ENCODE measurements around the gene SCFD2. TPM values are rescaled to one million over a fixed set of nuclear protein-coding genes. Genes with fewer than 3 reads are reported as not detected.

Gene SCFD2
- total and polyA plus RNA-seq, 10 of the 15 experiments (the other 5 are each of a cell fraction or from before 2014, with no cell fraction given) = 4.8 to 37.6 (median 24.9) TPM

- ChIA-PET POLR2A (no interaction called here), SMC1A (ENCODE audit: uncharacterized antibody, unreplicated experiment) (interaction anchor here (1.3 to 2.8 kb wide), 8 partner anchors 10 to 692 kb away, joined by 3 to 13 read pairs (median 6); no protein-coding TSS in a partner anchor), CTCF (interaction anchor here (0.6 to 3.8 kb wide), 20 partner anchors 9 to 1219 kb away, joined by 3 to 15 read pairs (median 4); no protein-coding TSS in a partner anchor), RAD21 (ENCODE audit: unreplicated experiment) (interaction anchor here (0.7 to 2.2 kb wide), 5 partner anchors 16 to 1218 kb away, joined by 3 to 9 read pairs (median 4); no protein-coding TSS in a partner anchor)
- BruUV-seq (replicated peaks) = no TSS peak
- no peaks in the 10 kb centered on the region for H3K36me3 ChIP-seq (ENCODE audit: control insufficient read depth in 2 of 2, insufficient read depth in 2 of 2, low read length in 1 of 2)
- 50% methylated on average over 2 of the region's 2 CpGs for WGBS (ENCODE audit: insufficient coverage, insufficient replicate concordance, low lambda C conversion rate, missing lambda C conversion rate)
- FAIRE-seq (no peak), ATAC-seq (no peak), DNase-seq (ENCODE audit: low read depth, low spot score) (no peak)
- intact Hi-C loops (cut with micrococcal nuclease; ENCODE audit: unreplicated experiment) (loop anchor here (2.0 to 10.0 kb wide), 7 partner anchors 157 to 1217 kb away; no protein-coding TSS in a partner anchor), in situ Hi-C loops (cut with MboI) (loop anchor here (10.0 kb wide), 1 partner anchor 1210 kb away; the partner anchor contains the start of gene PDGFRA)
- H3K79me2 ChIP-seq (ENCODE audit: control insufficient read depth, insufficient read depth, low read length) = no peaks in the 10 kb centered on the region
- H2AFZ ChIP-seq (ENCODE audit: control insufficient read depth, low read depth, low read length) = no peak overlapping the region
- H3K27ac ChIP-seq (ENCODE audit: control insufficient read depth, insufficient read depth) = no peak overlapping the region
- H3K4me3 ChIP-seq = no peak overlapping the region
- no peaks in the 10 kb centered on the region for H3K9me3 ChIP-seq (replicated peaks; ENCODE audit: control insufficient read depth, insufficient read depth, low read length)
- no peak overlapping the region for H3K4me2 ChIP-seq (ENCODE audit: control insufficient read depth, insufficient read depth)
- H3K27me3 ChIP-seq (replicated peaks in 1 of 2; ENCODE audit: control insufficient read depth in 2 of 2, insufficient read depth in 2 of 2, low read length in 1 of 2) = no peaks in the 10 kb centered on the region
- H4K20me1 ChIP-seq (ENCODE audit: control insufficient read depth, insufficient read depth) = no peaks in the 10 kb centered on the region
- no peak overlapping the region for H3K9ac ChIP-seq (ENCODE audit: control insufficient read depth, insufficient read depth, low read length)
- H3K4me1 ChIP-seq (ENCODE audit: control insufficient read depth, insufficient read depth, low read length) = peaks cover 14% of the 10 kb centered on the region; the same call in 1 of the 2 replicates
- TF ChIP-seq CBX5 (IDR thresholded peaks at IDR 0.05; ENCODE audit: low read depth) = no peak
- TF ChIP-seq USF1 (IDR thresholded peaks at IDR 0.05; ENCODE audit: borderline replicate concordance, extremely low read length, insufficient read depth, low read depth, low read length) = no peak
- TF ChIP-seq ZSCAN29 (IDR thresholded peaks at IDR 0.05) = no peak
- TF ChIP-seq NKRF (conservative IDR thresholded peaks at IDR 0.05) = no peak
- TF ChIP-seq SMC3 (IDR thresholded peaks at IDR 0.05; ENCODE audit: borderline replicate concordance, low read length) = no peak
- TF ChIP-seq MYB (IDR thresholded peaks at IDR 0.05; ENCODE audit: borderline replicate concordance, low read depth, low read length) = no peak
- no peak for TF ChIP-seq ZNF592 (IDR thresholded peaks at IDR 0.05)
- no peak for TF ChIP-seq ASH2L (IDR thresholded peaks at IDR 0.05; ENCODE audit: borderline replicate concordance, low read depth)
- no peak for TF ChIP-seq ATF2 (IDR thresholded peaks at IDR 0.05; ENCODE audit: low read length)
- no peak for TF ChIP-seq KDM1A (IDR thresholded peaks at IDR 0.05; ENCODE audit: borderline replicate concordance)
- TF ChIP-seq ZBTB4 (CRISPR knock-in tag; IDR thresholded peaks at IDR 0.05) = no peak
Measured at GRCh38 chr4:53014881-53015280, 351.0 kb downstream of the SCFD2 start.
